ENCODE results near the gene NLK. TPM values are rescaled to one million over a fixed set of nuclear protein-coding genes. Genes with fewer than 3 reads are reported as not detected.

Gene NLK
- total and polyA plus RNA-seq, 2 of the 13 experiments (the other 11 are each of a cell fraction or from before 2014, with no cell fraction given), result 13.4 to 14.6 TPM

DNA sequence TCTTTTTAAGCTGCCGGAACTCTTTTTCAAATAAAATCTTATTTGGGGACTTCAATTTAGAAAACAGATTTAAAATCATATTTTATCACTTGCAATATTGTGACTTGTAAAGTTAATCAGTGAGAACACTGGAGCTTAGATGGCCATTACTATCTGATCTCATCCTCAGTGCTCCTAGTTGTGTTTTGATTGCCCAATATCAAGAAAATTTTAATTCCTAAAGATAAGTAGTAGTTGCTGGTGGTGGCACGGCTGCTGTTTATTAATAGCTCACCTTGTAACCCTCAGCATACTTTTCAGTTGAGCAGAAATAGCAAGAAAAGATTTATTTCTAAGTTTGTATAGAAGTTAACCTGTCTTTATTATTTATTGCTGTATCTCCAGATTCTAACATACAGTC, 124.0 kb downstream of the NLK start (continued):
- TF ChIP-seq POLR2A (IDR thresholded peaks at IDR 0.05; ENCODE audit: insufficient read depth in 1 of 2, low read depth in 2 of 2, low read length in 2 of 2), result no peak
- TF ChIP-seq, protein P1, sequence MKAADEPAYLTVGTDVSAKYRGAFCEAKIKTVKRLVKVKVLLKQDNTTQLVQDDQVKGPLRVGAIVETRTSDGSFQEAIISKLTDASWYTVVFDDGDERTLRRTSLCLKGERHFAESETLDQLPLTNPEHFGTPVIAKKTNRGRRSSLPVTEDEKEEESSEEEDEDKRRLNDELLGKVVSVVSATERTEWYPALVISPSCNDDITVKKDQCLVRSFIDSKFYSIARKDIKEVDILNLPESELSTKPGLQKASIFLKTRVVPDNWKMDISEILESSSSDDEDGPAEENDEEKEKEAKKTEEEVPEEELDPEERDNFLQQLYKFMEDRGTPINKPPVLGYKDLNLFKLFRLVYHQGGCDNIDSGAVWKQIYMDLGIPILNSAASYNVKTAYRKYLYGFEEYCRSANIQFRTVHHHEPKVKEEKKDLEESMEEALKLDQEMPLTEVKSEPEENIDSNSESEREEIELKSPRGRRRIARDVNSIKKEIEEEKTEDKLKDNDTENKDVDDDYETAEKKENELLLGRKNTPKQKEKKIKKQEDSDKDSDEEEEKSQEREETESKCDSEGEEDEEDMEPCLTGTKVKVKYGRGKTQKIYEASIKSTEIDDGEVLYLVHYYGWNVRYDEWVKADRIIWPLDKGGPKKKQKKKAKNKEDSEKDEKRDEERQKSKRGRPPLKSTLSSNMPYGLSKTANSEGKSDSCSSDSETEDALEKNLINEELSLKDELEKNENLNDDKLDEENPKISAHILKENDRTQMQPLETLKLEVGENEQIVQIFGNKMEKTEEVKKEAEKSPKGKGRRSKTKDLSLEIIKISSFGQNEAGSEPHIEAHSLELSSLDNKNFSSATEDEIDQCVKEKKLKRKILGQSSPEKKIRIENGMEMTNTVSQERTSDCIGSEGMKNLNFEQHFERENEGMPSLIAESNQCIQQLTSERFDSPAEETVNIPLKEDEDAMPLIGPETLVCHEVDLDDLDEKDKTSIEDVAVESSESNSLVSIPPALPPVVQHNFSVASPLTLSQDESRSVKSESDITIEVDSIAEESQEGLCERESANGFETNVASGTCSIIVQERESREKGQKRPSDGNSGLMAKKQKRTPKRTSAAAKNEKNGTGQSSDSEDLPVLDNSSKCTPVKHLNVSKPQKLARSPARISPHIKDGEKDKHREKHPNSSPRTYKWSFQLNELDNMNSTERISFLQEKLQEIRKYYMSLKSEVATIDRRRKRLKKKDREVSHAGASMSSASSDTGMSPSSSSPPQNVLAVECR (CRISPR knock-in tag; IDR thresholded peaks at IDR 0.05; ENCODE audit: borderline replicate concordance), result no peak
- no peak for TF ChIP-seq ZBTB3 (CRISPR knock-in tag; IDR thresholded peaks at IDR 0.05; ENCODE audit: borderline replicate concordance, low read depth)
- no peak for TF ChIP-seq SMAD1 (CRISPR knock-in tag; IDR thresholded peaks at IDR 0.05; ENCODE audit: borderline replicate concordance, low read depth)
- TF ChIP-seq, protein P2, sequence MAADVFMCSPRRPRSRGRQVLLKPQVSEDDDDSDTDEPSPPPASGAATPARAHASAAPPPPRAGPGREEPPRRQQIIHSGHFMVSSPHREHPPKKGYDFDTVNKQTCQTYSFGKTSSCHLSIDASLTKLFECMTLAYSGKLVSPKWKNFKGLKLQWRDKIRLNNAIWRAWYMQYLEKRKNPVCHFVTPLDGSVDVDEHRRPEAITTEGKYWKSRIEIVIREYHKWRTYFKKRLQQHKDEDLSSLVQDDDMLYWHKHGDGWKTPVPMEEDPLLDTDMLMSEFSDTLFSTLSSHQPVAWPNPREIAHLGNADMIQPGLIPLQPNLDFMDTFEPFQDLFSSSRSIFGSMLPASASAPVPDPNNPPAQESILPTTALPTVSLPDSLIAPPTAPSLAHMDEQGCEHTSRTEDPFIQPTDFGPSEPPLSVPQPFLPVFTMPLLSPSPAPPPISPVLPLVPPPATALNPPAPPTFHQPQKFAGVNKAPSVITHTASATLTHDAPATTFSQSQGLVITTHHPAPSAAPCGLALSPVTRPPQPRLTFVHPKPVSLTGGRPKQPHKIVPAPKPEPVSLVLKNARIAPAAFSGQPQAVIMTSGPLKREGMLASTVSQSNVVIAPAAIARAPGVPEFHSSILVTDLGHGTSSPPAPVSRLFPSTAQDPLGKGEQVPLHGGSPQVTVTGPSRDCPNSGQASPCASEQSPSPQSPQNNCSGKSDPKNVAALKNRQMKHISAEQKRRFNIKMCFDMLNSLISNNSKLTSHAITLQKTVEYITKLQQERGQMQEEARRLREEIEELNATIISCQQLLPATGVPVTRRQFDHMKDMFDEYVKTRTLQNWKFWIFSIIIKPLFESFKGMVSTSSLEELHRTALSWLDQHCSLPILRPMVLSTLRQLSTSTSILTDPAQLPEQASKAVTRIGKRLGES (CRISPR knock-in tag; IDR thresholded peaks at IDR 0.05; ENCODE audit: borderline replicate concordance), result no peak
